Measurements from ENCODE around the gene ABCA1.
"Not testable (repeated sequence)": the region's sequence is repeated elsewhere in the genome, so short reads cannot be mapped to it uniquely, and the experiment has no call there.

The ABCA1 gene

DNA sequence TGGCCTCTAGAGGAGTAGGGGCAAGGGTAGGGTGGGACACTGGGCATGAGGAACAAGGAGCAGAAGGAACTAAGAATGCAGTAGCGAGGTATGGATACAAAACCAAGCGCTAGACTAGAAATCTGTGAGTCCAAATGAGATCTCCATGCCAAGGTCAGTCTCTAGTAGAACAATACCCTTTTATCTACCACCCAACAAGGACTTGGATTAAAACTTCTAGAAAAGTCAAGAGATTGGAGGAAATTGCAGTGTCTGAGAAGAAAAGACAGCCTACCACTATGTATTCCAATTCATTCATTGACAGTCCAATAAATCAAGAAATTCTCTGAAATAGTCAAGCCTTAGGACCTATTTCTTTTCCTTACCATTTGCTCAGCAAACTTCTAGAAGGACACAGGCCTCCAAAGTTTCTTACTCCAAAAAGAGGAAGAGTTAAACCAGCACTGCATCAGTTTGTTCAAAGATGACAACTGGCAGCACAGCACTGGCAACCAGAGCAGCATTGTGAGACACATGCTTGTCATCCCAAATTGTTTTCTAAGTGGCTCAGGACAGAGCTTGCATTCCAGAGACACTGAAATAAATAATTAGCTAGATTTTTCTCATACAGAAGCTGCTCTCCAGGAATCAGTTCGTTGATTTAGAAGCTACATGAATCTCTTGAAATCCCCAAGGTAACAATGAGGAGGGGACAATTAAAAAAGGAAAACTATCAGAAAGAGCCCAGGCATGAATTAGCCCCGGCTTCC is 22.6 kb downstream of the ABCA1 start:
- DNase-seq: no peak

DNA sequence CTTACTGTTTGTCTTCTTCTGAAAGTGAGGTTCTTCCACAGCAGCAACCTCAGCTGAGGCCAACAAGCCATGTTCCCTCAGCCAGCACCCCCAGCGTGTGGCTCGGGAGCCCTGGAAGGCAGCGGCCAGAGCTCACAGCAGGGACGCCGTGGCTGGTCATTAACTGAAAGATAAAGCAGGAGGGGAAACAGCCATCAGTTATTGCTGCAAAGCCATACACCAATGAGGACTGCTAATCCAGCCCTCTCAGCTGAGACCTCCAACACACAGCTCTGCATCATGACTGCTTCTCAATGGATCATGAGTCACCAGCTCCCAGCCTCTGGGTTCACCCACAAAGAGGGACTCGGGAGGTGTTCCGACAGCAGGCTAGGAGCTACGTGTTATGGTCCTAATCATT is 24.3 kb downstream of the ABCA1 start:
- DNase-seq: no peak

DNA sequence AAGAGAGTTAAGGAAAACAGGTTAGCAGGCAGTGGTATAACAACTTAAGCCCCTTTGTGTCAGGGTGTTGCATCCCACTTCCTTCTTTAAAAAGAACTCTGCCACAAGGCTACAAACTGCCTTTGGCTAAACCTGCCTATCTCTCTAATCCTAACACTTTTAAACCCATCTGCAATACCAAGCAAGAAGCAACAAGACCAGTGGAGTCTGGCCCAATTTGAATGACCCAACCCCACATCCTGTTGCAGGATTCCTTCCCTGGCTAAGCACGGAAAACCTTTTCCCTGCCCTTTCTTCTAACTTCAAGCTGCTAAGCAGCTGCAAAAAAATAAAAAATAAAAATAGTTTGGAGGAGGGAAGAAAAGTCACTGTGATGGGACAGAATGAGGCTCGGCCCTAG is 27.1 kb downstream of the ABCA1 start:
- DNase-seq: no peak

DNA sequence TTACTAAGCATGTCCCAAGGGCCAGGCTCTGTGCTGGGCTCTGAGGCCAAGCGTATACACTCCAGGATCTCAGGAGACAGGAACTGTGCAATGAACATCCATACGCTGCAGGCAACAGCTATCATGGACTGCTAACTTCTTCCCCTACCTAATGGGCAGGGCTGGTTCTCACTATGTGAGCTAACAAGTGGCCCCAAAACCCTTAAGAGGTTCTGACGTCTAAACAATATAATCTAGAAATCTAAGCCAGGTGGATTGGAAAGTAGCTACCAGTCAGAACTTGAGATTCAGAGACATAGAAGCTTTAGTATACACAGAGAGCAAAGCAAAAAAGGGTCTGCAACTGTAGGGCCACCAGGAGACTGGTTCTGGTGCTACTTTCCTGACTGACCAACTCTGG is 27.6 kb downstream of the ABCA1 start:
- DNase-seq: no peak

DNA sequence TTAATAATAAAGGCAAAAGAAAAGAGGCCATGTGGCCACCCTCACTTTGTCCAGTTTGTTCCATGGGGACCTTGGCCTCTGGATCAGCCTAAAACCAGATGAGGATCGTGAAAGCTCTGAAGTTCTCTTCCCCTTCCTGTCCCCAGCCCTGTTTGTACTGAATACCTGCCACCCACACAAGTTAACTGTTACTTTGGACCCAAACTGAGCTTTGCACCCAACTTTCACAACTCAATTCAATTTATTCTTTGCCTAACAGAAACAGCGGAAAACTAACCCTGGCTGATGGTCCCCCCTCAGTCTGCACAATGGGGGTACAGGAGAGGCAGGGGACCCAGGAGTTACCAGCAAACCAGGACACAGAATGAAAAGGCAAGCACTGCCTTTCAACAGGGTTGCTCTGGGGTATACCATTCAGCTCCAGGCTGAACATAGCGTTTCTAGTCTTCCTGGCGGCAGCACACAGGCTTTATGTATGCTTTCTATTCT is 28.2 kb downstream of the ABCA1 start:
- DNase-seq: no peak

DNA sequence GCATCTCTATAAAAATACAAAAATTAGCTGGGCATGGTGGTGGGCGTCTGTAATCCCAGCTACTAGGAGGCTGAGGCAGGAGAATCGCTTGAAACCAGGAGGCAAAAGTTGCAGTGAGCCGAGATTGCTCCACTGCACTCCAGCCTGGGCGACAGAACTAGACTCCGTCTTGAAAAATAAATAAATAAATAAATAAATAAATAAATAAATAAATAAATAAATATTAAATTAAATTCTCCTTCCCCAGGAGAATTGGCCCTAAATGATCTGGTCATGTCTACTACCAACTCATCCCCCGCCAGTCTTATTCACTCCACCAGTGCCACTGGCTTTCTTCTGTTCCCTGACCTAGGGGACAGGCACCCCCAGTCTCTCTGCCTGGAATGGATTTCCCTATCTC is 29.6 kb downstream of the ABCA1 start:
- not testable (repeated sequence) for DNase-seq

DNA sequence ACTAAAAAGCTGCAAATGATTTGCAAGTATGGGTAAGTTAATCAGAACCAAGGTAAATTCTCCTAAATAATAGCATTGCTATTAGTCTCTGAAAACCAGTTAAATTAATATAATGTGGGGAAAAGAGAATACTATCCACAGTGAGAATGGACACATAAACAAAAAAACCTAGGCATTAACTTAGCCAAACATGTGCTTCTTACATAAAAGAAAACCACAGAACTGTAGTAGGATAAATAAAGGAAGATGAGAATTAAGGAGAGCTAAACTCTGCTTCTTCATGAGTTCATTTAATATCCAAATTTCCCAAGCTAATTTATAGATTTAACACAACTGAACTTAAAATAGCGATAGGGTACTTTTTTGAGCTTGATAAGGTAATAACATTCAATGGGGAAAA is 31.8 kb downstream of the ABCA1 start:
- no peak for DNase-seq

DNA sequence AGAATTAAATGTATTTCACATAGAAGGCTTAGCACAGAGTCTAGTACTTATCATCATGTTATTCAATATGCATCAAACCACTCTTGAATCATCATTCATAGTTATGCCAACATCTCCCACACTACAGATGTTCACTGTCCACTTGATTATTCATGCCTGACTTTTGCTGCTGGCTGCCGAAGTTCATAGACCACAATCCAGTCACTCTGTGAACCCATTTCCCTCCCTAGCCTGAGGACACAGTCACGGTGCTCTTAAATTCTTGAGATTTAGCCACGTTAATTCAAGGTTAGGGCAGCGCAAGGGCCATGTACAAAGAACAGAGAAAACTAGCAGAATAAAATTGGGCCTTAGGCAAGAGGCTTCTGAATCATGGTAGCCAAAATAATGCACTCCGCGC is 32.4 kb downstream of the ABCA1 start:
- DNase-seq: no peak

DNA sequence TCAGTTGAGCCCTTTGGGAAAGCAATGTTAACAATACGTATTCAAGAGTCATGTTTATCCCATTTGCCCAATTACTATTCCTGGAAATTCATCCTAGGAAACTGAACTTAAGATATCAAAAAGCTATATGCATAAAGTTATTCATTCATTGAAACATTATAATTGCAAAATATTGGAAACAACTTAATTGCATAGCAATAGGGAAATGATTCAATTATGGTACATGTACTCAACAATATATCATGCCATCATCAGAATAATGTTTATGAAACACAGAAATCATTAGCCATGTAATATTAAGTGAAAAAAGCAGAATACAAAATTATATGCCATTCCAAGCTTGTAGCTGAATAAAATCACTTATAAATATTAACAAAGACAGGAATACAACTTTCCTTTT is 35.3 kb downstream of the ABCA1 start:
- DNase-seq: no peak

DNA sequence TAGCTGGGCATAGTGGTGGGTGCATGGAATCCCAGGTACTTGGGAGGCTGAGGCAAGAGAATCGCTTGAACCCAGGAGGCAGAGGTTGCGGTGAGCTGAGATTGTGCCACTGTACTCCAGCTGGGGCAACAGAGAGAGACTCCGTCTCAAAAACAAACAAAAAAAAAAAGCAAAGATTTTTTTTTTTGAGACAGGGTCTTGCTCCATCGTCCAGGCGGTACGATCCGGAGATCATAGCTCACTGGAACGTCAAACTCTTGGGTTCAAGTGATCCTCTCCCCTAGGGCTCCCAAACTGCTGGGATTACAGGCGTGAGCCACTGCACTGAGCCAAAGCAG is 37.6 kb downstream of the ABCA1 start:
- DNase-seq: no peak

DNA sequence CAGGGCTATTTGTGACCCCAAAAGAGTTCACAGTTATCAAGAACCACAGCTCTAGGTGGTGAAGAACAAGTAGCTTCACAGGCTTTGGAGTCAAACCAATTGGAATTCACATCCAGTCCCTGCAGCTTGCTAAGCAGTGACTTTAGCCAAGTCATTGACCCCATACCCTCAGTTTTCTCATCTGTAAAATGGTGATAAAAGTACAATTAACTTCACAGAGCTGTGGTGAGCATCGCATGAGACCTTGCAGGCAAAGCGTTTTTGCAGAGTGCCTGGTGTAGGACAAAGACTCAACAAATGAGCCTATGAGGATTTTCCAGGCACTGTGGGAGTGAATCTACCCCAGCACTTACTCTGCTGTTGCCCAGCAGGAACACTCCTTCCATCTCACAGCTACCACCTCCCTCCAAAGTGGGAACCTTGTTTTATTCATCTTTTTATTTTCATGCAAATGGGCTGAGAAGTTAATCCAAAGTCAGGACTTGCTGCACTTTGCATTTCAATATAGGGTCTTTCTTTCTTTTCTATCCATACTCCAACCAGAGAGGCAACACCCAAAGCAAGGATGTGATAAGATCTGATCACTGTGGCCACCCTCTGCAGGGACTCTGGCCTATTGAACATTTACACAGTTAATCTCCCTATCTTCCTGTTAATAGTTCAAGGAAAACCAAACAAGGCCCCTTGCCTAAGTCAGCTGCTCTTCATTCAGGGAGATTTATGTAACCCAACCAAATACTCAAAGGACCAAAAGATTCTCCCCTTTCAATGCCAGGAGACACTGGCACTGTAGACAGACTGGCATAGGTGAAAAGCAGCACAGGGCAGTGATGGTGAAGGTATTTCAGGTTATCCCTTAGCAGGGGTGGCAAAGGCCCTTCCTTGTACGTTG is 41.9 kb downstream of the ABCA1 start:
- DNase-seq: no peak

DNA sequence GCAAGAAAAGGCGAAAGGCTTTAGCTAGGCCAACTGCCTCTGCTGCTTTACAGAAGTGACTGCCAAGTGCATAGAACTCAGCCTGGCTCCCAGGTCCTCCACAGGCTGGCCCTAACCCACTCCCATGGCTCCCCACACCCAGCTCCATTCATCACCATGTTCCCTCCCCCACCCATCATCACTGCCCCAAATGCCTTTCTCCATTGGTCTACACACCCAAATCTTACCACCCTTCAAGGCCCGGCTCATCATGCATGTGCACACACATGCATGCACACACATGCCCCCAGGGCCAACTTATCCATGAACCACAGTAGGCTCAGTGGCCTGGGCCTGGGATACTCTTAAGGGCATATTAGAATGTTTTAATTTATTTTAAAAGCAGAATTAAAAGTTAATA is 44.8 kb downstream of the ABCA1 start:
- no peak for DNase-seq

DNA sequence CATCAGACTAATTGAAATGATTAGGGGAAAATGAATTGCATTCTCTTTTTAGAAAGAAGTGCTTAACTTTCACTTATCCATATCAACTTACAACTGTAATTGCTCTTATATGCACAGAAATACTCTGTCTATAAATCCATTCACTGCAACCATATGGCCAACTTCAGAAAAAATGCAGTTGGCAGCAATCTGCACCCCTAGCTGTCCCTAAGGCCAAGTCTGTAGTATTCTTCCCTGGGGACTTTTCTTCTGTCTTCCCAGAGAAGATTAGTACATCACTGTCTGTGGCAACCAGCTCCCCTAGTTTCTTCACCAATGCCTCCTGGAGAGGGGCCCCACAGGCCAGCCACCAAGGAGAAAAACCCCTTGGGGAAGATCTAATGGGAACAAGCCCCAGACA is 45.4 kb downstream of the ABCA1 start:
- no peak for DNase-seq

DNA sequence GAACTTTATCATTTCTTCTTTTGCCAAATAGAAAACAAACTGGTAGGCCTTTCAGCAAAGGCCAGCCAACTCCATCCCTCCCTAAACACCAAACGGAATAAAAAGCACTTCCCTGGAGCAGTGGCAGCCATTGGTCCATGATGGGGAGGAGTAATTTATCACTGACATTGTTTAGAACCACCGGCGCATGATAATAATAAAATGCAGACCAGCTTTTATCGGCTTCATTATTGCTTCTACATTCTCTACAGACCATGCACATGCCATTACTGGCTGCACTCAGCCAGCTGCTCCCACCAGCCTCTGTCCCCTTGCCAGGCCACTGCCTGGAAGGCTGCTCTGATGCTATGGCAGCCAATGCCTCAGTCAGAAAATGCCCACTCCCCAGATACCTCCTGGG is 45.9 kb downstream of the ABCA1 start:
- no peak for DNase-seq

DNA sequence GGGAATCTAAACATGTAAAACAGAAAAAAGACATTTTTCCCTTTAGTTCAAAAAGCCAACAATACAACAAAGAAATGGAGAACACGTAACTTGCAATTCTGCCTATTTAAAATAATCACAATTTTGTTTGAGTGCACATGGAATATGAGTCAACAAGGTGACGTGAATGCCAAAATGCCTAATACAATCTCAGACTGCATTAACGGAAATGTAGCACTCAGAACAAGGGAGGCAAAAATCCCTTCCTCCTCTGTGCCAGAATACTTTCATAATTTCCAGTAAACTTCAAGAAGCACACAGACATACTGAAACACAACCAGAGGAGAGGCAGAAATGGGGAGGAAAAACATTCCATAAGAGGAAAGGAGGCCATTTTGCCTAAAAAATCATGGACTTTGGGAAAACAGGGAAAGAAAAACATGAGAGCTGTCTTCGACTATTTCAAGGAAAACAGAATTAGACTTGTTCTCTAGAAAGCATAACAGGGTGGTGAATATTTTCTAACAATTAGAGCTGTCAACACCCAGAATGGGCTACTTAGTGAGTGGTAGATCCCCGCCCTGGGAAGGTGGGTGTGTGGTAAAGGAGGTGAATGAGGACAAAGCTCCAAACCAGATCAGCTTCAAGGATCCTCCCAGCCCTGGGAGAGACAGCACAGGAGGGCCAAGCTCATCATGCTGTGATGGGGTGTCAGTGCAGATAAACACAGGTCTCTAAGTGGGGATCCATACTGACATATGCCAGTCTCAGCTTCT is 48.2 kb downstream of the ABCA1 start:
- no peak for DNase-seq

DNA sequence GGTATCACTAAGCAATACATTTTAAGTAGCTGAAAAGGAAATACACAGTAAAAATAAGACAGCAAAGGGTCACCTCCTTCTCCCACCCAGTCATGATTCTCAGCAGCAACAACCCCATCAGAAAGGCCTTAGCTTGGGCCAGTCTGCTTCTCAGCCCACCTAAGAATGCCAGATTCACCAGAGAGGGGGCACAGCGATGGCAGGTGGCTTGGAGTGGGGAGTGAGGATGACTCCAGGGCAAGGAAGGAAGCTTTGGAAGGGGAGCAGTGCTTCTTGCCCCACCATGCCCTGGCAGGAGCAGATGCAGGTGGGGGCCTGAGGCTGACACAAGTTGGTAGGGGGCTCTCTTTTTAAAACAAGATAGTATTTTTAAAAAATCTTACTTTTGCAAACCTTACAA is 51.4 kb downstream of the ABCA1 start:
- DNase-seq: no peak

DNA sequence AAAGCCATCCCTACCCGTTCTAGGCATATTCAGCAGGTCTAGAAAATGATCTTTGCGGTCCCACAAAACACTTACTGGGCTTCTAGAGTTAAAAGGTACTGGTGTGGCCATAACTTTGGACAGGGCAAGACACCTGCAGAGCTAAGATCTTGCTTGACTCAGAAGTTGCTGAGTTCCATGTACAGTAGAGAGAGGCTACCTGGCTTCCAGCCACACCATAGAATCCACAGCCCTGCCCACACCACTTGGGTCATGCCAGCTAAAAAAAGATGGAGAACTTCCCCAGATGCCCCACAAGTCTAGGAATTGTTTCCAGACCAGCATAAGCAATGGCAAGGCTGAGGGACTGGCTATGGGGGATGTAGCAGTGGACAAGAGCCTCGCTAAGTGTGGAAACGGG is 52.1 kb downstream of the ABCA1 start:
- no peak for DNase-seq

DNA sequence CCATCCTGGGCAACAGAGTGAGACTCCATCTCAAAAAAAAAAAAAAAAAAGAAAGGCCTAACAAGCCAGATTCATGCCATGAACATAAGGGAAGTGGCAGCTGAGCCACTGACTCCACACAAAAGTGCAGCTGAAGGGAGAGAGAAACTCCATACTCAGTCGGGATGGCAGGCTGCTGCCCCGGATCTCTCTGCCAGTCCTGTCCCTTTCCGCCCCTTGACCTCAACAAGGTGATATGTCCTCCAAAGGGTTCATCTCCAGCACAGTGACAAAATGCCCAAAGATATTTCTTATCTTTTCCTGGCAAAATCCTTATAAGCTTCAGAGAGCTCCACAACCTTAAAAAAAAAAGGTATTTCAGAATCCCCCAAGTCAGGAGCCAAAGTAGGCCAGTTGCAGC is 52.6 kb downstream of the ABCA1 start:
- no peak for DNase-seq

DNA sequence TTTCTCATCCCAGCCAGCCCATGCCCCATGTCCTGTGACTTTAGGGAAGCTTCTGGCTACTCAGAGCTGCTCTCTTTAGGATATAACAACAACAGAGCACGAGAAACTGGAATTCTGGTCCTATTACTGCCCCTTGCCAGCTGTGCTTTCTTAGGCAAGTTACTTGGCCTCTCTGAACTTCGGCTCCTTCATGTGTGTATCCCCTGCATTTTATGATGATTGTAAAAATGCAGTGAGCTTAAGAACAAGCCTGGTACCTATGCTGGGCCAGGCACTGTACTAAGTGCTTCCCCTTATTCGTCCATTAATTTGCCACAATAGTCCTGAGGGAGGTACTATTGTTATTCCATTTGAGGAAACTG is 54.5 kb downstream of the ABCA1 start:
- no peak for DNase-seq

DNA sequence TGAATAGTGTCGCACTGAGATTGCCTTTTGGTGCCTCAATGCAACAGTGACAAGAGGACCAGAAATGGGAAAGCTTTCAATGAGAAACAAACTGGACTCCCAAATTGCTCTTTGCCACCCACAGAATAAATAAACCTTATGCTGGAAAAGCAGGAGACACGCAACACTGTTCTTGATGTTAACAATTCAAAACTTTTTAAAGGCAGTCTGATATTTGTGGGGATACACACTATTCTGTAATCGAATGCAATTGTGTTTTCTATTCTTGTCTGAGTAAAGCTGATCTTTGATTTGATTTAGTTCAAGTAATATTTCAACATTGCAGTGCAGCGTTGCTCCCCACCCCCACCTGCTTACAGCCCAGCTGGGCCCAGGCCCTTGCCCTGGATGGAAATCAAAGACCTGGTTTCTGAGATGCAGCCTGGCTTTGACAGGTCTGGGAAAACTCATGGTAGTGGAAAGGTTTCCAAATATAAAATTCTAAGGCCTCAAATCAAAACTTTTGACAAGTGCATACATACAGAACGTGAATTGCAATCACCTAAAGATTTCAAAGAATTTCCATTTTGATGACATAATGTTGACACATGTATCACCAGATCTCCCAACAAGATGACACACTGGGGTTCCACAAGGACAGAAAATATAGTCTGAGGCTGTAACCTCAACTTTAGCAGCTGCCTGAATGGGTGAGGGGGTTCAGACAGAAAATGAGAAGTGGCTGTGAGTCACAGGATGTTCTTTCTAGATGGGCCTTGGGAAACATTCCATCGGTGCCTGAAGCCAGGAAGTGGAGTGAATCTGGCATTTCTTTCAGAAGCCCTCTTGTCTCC is 55.1 kb downstream of the ABCA1 start:
- no peak for DNase-seq

DNA sequence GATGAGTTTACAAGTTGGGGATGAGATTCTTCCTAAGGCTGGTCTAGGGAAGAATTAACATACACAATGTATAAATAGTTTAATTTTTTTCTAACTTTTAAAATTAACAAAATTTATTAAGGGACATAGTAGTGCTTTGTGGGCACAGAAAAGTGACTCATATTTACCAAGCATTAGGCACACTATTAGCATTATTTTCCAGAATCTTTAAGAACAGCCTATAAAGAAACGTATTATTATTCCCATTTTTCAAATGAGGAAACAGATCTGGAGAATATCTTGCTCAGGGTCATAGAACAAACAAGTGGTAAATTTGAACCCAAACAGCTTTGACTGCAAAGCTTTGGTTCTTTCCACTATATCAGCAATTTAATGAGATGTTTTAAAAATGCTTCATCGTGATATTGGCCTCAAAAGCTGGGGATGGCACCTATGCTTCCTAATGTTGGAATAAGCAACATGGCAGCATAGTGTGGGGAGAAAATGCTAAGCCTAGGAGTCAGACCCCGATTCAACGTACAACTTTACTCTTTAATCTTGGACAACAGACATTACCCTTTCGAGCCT is 55.9 kb downstream of the ABCA1 start:
- no peak for DNase-seq

DNA sequence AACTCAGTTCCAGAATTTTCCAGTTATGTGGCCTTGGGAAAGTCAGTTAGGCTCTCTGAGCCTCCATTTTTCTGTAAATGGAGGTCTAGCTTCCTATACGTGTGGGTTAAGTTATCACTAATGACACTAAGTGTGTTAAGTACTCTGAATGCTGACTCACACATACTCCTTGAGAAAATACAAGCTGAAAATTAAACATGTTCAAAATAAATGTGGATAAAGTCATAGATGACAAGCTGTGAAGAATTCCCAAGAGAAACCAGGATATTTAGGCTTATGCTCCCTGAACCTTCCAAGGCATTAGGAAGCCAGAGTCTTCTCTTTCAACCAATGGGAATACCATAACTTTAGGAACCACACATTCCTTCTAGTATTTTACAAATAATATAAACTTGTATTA is 58.1 kb downstream of the ABCA1 start:
- no peak for DNase-seq

All from CD4-positive, alpha-beta T cell treated with Interleukin-6 for 4 hours (primary cell).